GM15510 (cell line): ENCODE data around the gene USHBP1.

Experiments used
- POLR2A ChIP-seq: IDR thresholded peaks from 3 replicates; pipeline ENCODE4 v1.6.1; 2011; ENCODE audit warnings: borderline replicate concordance; ENCODE audit not compliant: insufficient read length; ENCODE audit errors: extremely low read depth

Gene USHBP1

GRCh38 chr19:17240826-17241399, 23.6 kb downstream of the USHBP1 start:
- no peak for TF ChIP-seq POLR2A

- TF ChIP-seq POLR2A, result no peak
These were observed 24.3 kb downstream of the USHBP1 start for GRCh38 chr19:17240062-17240752.

GRCh38 chr19:17237747-17238706, 26.5 kb downstream of the USHBP1 start:
- TF ChIP-seq POLR2A, result no peak

- TF ChIP-seq POLR2A, result no peak
These were observed 27.6 kb downstream of the USHBP1 start for GRCh38 chr19:17236811-17237543.

- no peak for TF ChIP-seq POLR2A
These were observed 28.4 kb downstream of the USHBP1 start for GRCh38 chr19:17235971-17236777.

- peak; percentile 44 for TF ChIP-seq POLR2A
These were observed 29.1 kb downstream of the USHBP1 start for GRCh38 chr19:17235300-17235970.

GRCh38 chr19:17234911-17235299, 29.6 kb downstream of the USHBP1 start:
- TF ChIP-seq POLR2A, result peak; percentile 39

- TF ChIP-seq POLR2A, result no peak
These were observed 32.3 kb downstream of the USHBP1 start for GRCh38 chr19:17232258-17232657.

GRCh38 chr19:17229890-17230289, 34.7 kb downstream of the USHBP1 start:
- no peak for TF ChIP-seq POLR2A

GRCh38 chr19:17227798-17228367, 36.7 kb downstream of the USHBP1 start:
- no peak for TF ChIP-seq POLR2A

- TF ChIP-seq POLR2A, result peak; percentile 93
These were observed 38.3 kb downstream of the USHBP1 start, which contains the start of gene OCEL1 for GRCh38 chr19:17226002-17226933. Gene OCEL1 (plus strand): TSS chr19:17226226. CDS start chr19:17226248, 22 bp downstream.

GRCh38 chr19:17225053-17225452, 39.5 kb downstream of the USHBP1 start:
- TF ChIP-seq POLR2A, result no peak

- no peak for TF ChIP-seq POLR2A
These were observed 44.3 kb downstream of the USHBP1 start for GRCh38 chr19:17220207-17220758.
